Activated naive CD4-positive, alpha-beta T cell treated with Interleukin-2 at 50 U/mL for 16 hours (primary cell): ENCODE data around the gene CLSTN2.

ENCODE experiments used
- DNase-seq: peaks from one replicate; pipeline ENCODE4 v3.0.0-alpha.2; 2020

Gene CLSTN2

GRCh38 chr3:139944256-139944910 lies 9.4 kb downstream of the CLSTN2 start:
- no peak for DNase-seq

- no peak for DNase-seq
These were observed 10.4 kb downstream of the CLSTN2 start for GRCh38 chr3:139945386-139945785.

GRCh38 chr3:139945942-139946341 lies 11.0 kb downstream of the CLSTN2 start:
- no peak for DNase-seq

GRCh38 chr3:139948467-139948866 lies 13.5 kb downstream of the CLSTN2 start:
- no peak for DNase-seq

- DNase-seq, result no peak
These were observed 13.9 kb downstream of the CLSTN2 start for GRCh38 chr3:139948898-139949297.

- no peak for DNase-seq
These were observed 18.3 kb downstream of the CLSTN2 start for GRCh38 chr3:139953131-139953910.

GRCh38 chr3:139954146-139954860 lies 19.3 kb downstream of the CLSTN2 start:
- no peak for DNase-seq

- DNase-seq, result no peak
These were observed 22.9 kb downstream of the CLSTN2 start for GRCh38 chr3:139957844-139958243.

- DNase-seq, result no peak
These were observed 34.4 kb downstream of the CLSTN2 start for GRCh38 chr3:139969386-139969785.

- DNase-seq, result no peak
These were observed 35.5 kb downstream of the CLSTN2 start for GRCh38 chr3:139970526-139970925.

GRCh38 chr3:139974809-139975425 lies 39.9 kb downstream of the CLSTN2 start:
- DNase-seq, result no peak

- DNase-seq, result no peak
These were observed 40.8 kb downstream of the CLSTN2 start for GRCh38 chr3:139975594-139976365.

GRCh38 chr3:139978966-139979365 lies 44.0 kb downstream of the CLSTN2 start:
- no peak for DNase-seq

- DNase-seq, result no peak
These were observed 45.0 kb downstream of the CLSTN2 start for GRCh38 chr3:139979991-139980390.

GRCh38 chr3:139982404-139982803 lies 47.4 kb downstream of the CLSTN2 start:
- DNase-seq, result no peak

GRCh38 chr3:139985576-139985975 lies 50.6 kb downstream of the CLSTN2 start:
- DNase-seq, result no peak

GRCh38 chr3:139987908-139988307 lies 52.9 kb downstream of the CLSTN2 start:
- DNase-seq, result no peak

GRCh38 chr3:139988472-139989156 lies 53.6 kb downstream of the CLSTN2 start:
- DNase-seq, result no peak

- no peak for DNase-seq
These were observed 59.9 kb downstream of the CLSTN2 start for GRCh38 chr3:139994891-139995290.

- DNase-seq, result no peak
These were observed 69.3 kb downstream of the CLSTN2 start for GRCh38 chr3:140004271-140004670.

- DNase-seq, result no peak
These were observed 71.3 kb downstream of the CLSTN2 start for GRCh38 chr3:140006331-140006730.

GRCh38 chr3:140007081-140007480 lies 72.1 kb downstream of the CLSTN2 start:
- DNase-seq, result no peak
